Heart left ventricle (tissue), 13 donors: Measurements from ENCODE around the gene NPAS2.

Source experiments
- POLR2A ChIP-seq, 2 donors: fragments of 450-650 bp; IDR thresholded peaks; one replicate each; pipeline ENCODE4 v1.6.1; 2017; ENCODE audit warnings: antibody characterized with exemption in 2 of 2, mild to moderate bottlenecking in 2 of 2, moderate library complexity in 2 of 2
- TF ChIP-seq, protein P1 (sequence below), 12 donors: fragments of 200-600 bp; sonication (generic) in 4 of 12; IDR thresholded peaks; one replicate each; pipeline versions ENCODE4 v1.5.0 to v1.8.0; 2018 to 2022; ENCODE audit warnings: antibody characterized with exemption in 12 of 12, mild to moderate bottlenecking in 5 of 12
- donor health status: ischemic (EF 13 %, LVEDD 7.1; RV severe dilation, severe dysfunction).
- donor health status: DM: no; HTN: yes; CAD: no.
- donor health status: DM: no; HTN: no; CAD: no.
- donor health status: ischemic (EF 25% LVEDD 6.9; RV normal size, moderate dysfunction).
- donor health status: ischemic (EF 25% LVEDD 5.7; RV mildly dilated, moderate dysfunction).
- donor health status: ischemic (EF 35%, LVEDD 5.7; RV mildly dilated, moderate dysfunction).
- donor health status: nonischemic (EF 11% LVEDD 7.7; RV severe dilation, severe dysfunction).
- donor health status: DM: yes; HTN: yes; CAD: no.
- donor health status: PGD.
- donor health status: ischemic (EF 29% LVEDD 5.4; RV normal size, mild dysfunction).
- donor health status: nonischemic (EF 23%, LVEDD 6.1; RV moderate dilation, normal function).

DNA sequence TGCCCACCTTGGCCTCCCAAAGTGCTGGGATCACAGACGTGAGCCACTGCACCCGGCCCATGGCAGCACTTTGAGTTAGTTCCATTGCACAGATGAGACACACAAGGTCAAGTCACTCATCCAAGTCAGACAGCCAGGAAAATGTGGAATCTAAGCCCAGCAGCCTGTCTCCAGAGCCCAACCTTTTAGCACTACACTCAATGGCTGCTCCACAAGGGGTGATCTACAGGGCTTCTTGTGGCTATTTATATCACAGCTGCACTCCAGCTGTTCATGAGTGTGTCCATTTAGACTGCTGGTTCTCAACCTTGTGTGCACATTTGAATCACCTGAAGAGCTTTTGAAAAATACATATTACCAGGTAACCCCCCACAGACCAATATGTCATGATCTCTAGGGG is 109.2 kb downstream of the NPAS2 start:
- TF ChIP-seq, protein P1, sequence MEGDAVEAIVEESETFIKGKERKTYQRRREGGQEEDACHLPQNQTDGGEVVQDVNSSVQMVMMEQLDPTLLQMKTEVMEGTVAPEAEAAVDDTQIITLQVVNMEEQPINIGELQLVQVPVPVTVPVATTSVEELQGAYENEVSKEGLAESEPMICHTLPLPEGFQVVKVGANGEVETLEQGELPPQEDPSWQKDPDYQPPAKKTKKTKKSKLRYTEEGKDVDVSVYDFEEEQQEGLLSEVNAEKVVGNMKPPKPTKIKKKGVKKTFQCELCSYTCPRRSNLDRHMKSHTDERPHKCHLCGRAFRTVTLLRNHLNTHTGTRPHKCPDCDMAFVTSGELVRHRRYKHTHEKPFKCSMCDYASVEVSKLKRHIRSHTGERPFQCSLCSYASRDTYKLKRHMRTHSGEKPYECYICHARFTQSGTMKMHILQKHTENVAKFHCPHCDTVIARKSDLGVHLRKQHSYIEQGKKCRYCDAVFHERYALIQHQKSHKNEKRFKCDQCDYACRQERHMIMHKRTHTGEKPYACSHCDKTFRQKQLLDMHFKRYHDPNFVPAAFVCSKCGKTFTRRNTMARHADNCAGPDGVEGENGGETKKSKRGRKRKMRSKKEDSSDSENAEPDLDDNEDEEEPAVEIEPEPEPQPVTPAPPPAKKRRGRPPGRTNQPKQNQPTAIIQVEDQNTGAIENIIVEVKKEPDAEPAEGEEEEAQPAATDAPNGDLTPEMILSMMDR (IDR thresholded peaks at IDR 0.05), result no peak
- TF ChIP-seq POLR2A (IDR thresholded peaks at IDR 0.05), result no peak
